SK-N-SH (cell line): ENCODE measurements around the gene GPC4. TPM values are rescaled to one million over a fixed set of nuclear protein-coding genes. Genes with fewer than 3 reads are reported as not detected.
"Not testable (repeated sequence)": the region's sequence is repeated elsewhere in the genome, so short reads cannot be mapped to it uniquely, and the experiment has no call there.

Experiments
- CTCF ChIA-PET: fragments of 300-600, 350-600 bp; formaldehyde crosslinking; extraction: SDS; loops from one replicate; lab custom pipeline; 2021; lab: Yijun Ruan, JAX
- POLR2A ChIA-PET: fragments of 350-600 bp; sonication (Branson Sonifier 250); formaldehyde crosslinking; extraction: SDS; loops from one replicate; lab custom pipeline; 2020; ENCODE audit warnings: antibody characterized with exemption, inconsistent platforms; lab: Yijun Ruan, JAX
- DNase-seq: peaks from one replicate; pipeline ENCODE4 v3.0.0; 2012
- H2AFZ ChIP-seq: fragments of 200-600 bp; sonication (generic); 2 replicates; pipeline ENCODE4 v1.8.1; 2016; ENCODE audit warnings: antibody characterized with exemption, mild to moderate bottlenecking, low read depth
- H3F3A ChIP-seq: fragments of 200-600 bp; sonication (generic); replicated peaks from 2 replicates; pipeline ENCODE3; 2016; ENCODE audit warnings: antibody characterized with exemption, mild to moderate bottlenecking; ENCODE audit not compliant: insufficient read depth
- H3K27ac ChIP-seq, 2 experiments: fragments of 200-500 bp in 1 of 2; fragments of 200-600 bp in 1 of 2; sonication (Bioruptor generic) in 1 of 2; sonication (generic), shearing (Covaris generic) in 1 of 2; 2 replicates each; pipeline versions ENCODE4 v1.5.1 to v1.6.1; 2014 to 2016; ENCODE audit warnings: low read depth in 2 of 2, inconsistent platforms in 1 of 2, low read length in 1 of 2, mild to moderate bottlenecking in 1 of 2, mixed read lengths in 1 of 2
- H3K27me3 ChIP-seq: fragments of 200-600 bp; sonication (generic), shearing (Covaris generic); 2 replicates; pipeline ENCODE4 v1.6.1; 2016; ENCODE audit warnings: mixed run types; ENCODE audit not compliant: insufficient read depth
- H3K36me3 ChIP-seq, 2 experiments: fragments of 200-500 bp in 1 of 2; fragments of 200-600 bp in 1 of 2; sonication (Bioruptor generic) in 1 of 2; sonication (generic) in 1 of 2; replicated peaks in 1 of 2; 2 replicates each; pipeline versions ENCODE3 to v1.5.1; 2014 to 2016; ENCODE audit warnings: low read length in 1 of 2, mild to moderate bottlenecking in 1 of 2; ENCODE audit not compliant: insufficient read depth in 2 of 2, control insufficient read depth in 1 of 2
- H3K4me1 ChIP-seq, 2 experiments: fragments of 200-500 bp in 1 of 2; fragments of 200-600 bp in 1 of 2; sonication (Bioruptor generic) in 1 of 2; sonication (generic), shearing (Covaris generic) in 1 of 2; 2 replicates each; pipeline versions ENCODE4 v1.5.1 to v1.6.1; 2014 to 2016; ENCODE audit warnings: low read depth in 1 of 2, low read length in 1 of 2, mixed run types in 1 of 2; ENCODE audit not compliant: insufficient read depth in 2 of 2, control insufficient read depth in 1 of 2
- H3K4me2 ChIP-seq: fragments of 200-600 bp; sonication (generic), shearing (Covaris generic); 2 replicates; pipeline ENCODE4 v1.6.1; 2017; ENCODE audit warnings: mixed run types
- H3K4me3 ChIP-seq, 2 experiments: fragments of 200-500 bp in 1 of 2; fragments of 200-600 bp in 1 of 2; sonication (Bioruptor generic) in 1 of 2; sonication (generic), shearing (Covaris generic) in 1 of 2; 2 replicates each; pipeline versions ENCODE4 v1.5.1 to v1.8.1; 2014 to 2016; ENCODE audit warnings: low read depth in 2 of 2, inconsistent platforms in 1 of 2, low read length in 1 of 2, mild to moderate bottlenecking in 1 of 2, mixed read lengths in 1 of 2, moderate library complexity in 1 of 2
- H3K79me2 ChIP-seq: fragments of 200-600 bp; sonication (generic); 2 replicates; pipeline ENCODE4 v1.8.1; 2017; ENCODE audit warnings: mild to moderate bottlenecking; ENCODE audit not compliant: insufficient read depth
- H3K9ac ChIP-seq: fragments of 200-600 bp; sonication (generic); 2 replicates; pipeline ENCODE4 v1.6.1; 2017; ENCODE audit warnings: mixed run types
- H3K9me2 ChIP-seq: fragments of 200-600 bp; sonication (generic); 2 replicates; pipeline ENCODE4 v1.6.1; 2017; ENCODE audit warnings: mixed run types
- H3K9me3 ChIP-seq: fragments of 200-600 bp; sonication (generic); 2 replicates; pipeline ENCODE4 v1.6.1; 2017; ENCODE audit warnings: mixed run types, mild to moderate bottlenecking, moderate library complexity
- H4K20me1 ChIP-seq: fragments of 200-600 bp; sonication (generic); 2 replicates; pipeline ENCODE4 v1.6.1; 2017; ENCODE audit warnings: mild to moderate bottlenecking, mixed run types; ENCODE audit not compliant: insufficient read depth
- EP300 ChIP-seq, 2 experiments: IDR thresholded peaks; 2 replicates each; pipeline versions ENCODE4 v1.4.0 to v1.6.1; 2012; ENCODE audit warnings: borderline replicate concordance in 1 of 2, low read depth in 1 of 2, low read length in 1 of 2
- GABPA ChIP-seq: IDR thresholded peaks from 2 replicates; pipeline ENCODE4 v1.4.0; 2012; ENCODE audit warnings: low read depth, mild to moderate bottlenecking
- GATA2 ChIP-seq: sonication (generic); formaldehyde crosslinking; IDR thresholded peaks from 2 replicates; pipeline ENCODE4 v1.5.0; 2020; ENCODE audit warnings: mild to moderate bottlenecking, missing genetic modification reagents
- IRF3 ChIP-seq: fragments of 150-350 bp; IDR thresholded peaks from 2 replicates; pipeline ENCODE4 v1.6.1; 2016; ENCODE audit warnings: mild to moderate bottlenecking, low read depth, low read length
- JUND ChIP-seq: IDR thresholded peaks from 2 replicates; pipeline ENCODE4 v1.4.0; 2012
- MAX ChIP-seq: IDR thresholded peaks from 2 replicates; pipeline ENCODE4 v1.4.0; 2012; ENCODE audit warnings: low read depth
- MEF2A ChIP-seq: IDR thresholded peaks from 2 replicates; pipeline ENCODE4 v1.4.0; 2012; ENCODE audit warnings: low read depth, borderline replicate concordance
- MXI1 ChIP-seq: IDR thresholded peaks from 2 replicates; pipeline ENCODE4 v1.6.1; 2012; ENCODE audit warnings: mild to moderate bottlenecking, low read depth, low read length, improper control_type of control experiment
- NFIC ChIP-seq: IDR thresholded peaks from 2 replicates; pipeline ENCODE4 v1.4.0; 2012; ENCODE audit warnings: borderline replicate concordance
- POLR2AphosphoS5 ChIP-seq: IDR thresholded peaks from 2 replicates; pipeline ENCODE4 v1.6.1; 2012; ENCODE audit warnings: low read depth, low read length
- RAD21 ChIP-seq: IDR thresholded peaks from 2 replicates; pipeline ENCODE4 v1.6.1; 2012; ENCODE audit warnings: mild to moderate bottlenecking, low read length
- RFX5 ChIP-seq: IDR thresholded peaks from 2 replicates; pipeline ENCODE4 v1.6.1; 2012; ENCODE audit warnings: mild to moderate bottlenecking, improper control_type of control experiment, low read length
- RXRA ChIP-seq: IDR thresholded peaks from 2 replicates; pipeline ENCODE4 v1.4.0; 2012; ENCODE audit warnings: low read depth, mild to moderate bottlenecking, borderline replicate concordance
- SIN3A ChIP-seq: IDR thresholded peaks from 2 replicates; pipeline ENCODE4 v1.6.1; 2012; ENCODE audit warnings: low read depth, mild to moderate bottlenecking, low read length, moderate library complexity, borderline replicate concordance
- SMC3 ChIP-seq: IDR thresholded peaks from 2 replicates; pipeline ENCODE4 v1.6.1; 2012; ENCODE audit warnings: low read depth, low read length, improper control_type of control experiment
- TAF1 ChIP-seq: IDR thresholded peaks from 2 replicates; pipeline ENCODE4 v1.6.1; 2012; ENCODE audit warnings: low read depth, mild to moderate bottlenecking, low read length, moderate library complexity, borderline replicate concordance
- TCF12 ChIP-seq: IDR thresholded peaks from 2 replicates; pipeline ENCODE4 v1.4.0; 2012
- TEAD4 ChIP-seq: IDR thresholded peaks from 2 replicates; pipeline ENCODE4 v1.4.0; 2012; ENCODE audit warnings: mild to moderate bottlenecking, borderline replicate concordance; ENCODE audit not compliant: insufficient read depth
- USF1 ChIP-seq: IDR thresholded peaks from 2 replicates; pipeline ENCODE4 v1.4.0; 2012; ENCODE audit warnings: low read depth, borderline replicate concordance
- USF2 ChIP-seq: fragments of 150-350 bp; IDR thresholded peaks from 2 replicates; pipeline ENCODE4 v1.6.1; 2017; ENCODE audit warnings: antibody characterized with exemption, low read length, low read depth, borderline replicate concordance
- WGBS: methylation state at CpG from one replicate; pipeline ENCODE4 v1.1.6; 2017; ENCODE audit warnings: low lambda C conversion rate; 5-methylcytosine and 5-hydroxymethylcytosine counted together
- polyA plus RNA-seq, 3 experiments: library from polyadenylated mRNA; depleted of rRNA; stranded (reverse); fragments of >200 nt; gene quantifications; 2 replicates each; pipeline ENCODE4 v1.2.3, GENCODE V29; 2012

The GPC4 gene
- polyA plus RNA-seq, 1 of the 3 experiments (the other 2 are of a cell fraction): 0.16 TPM

GRCh38 chrX:133285341-133285740 is 129.9 kb downstream of the GPC4 start:
- H2AFZ ChIP-seq: no peak overlapping the region
- no peak for TF ChIP-seq MAX
- no peak for TF ChIP-seq SMC3
- TF ChIP-seq SIN3A: no peak
- TF ChIP-seq RFX5: no peak
- no peak for TF ChIP-seq GATA2 (CRISPR knock-in tag)
- no peak for TF ChIP-seq MEF2A
- TF ChIP-seq NFIC: no peak
- no peak for TF ChIP-seq USF1
- no peak for TF ChIP-seq JUND
- TF ChIP-seq EP300 (IDR thresholded peaks at IDR 0.05; ENCODE audit: borderline replicate concordance in 1 of 2, low read depth in 1 of 2, low read length in 1 of 2): no peak
- no peak for TF ChIP-seq TAF1
- no peak for TF ChIP-seq GABPA
- TF ChIP-seq IRF3: no peak
- no peak for TF ChIP-seq TEAD4
- no peak for TF ChIP-seq RXRA
- TF ChIP-seq POLR2AphosphoS5: no peak
- no peak for TF ChIP-seq MXI1
- TF ChIP-seq RAD21: no peak
- no peak for TF ChIP-seq TCF12
- no peak for TF ChIP-seq USF2
- no peak overlapping the region for H3K27ac ChIP-seq
- no peaks in the 10 kb centered on the region for H3K9me3 ChIP-seq
- DNase-seq: no peak
- no peak overlapping the region for H3K4me2 ChIP-seq
- ChIA-PET CTCF (no interaction called here), POLR2A (no interaction called here)
- H3K4me3 ChIP-seq: no peak overlapping the region
- no peaks in the 10 kb centered on the region for H4K20me1 ChIP-seq
- 16% methylated on average over 5 of the region's 6 CpGs for whole genome bisulfite sequencing
- no peaks in the 10 kb centered on the region for H3K79me2 ChIP-seq
- H3F3A ChIP-seq: no peaks in the 10 kb centered on the region
- no peak overlapping the region for H3K9ac ChIP-seq
- no peaks in the 10 kb centered on the region for H3K27me3 ChIP-seq
- H3K4me1 ChIP-seq: no peaks in the 10 kb centered on the region
- H3K36me3 ChIP-seq: no peaks in the 10 kb centered on the region
- no peaks in the 10 kb centered on the region for H3K9me2 ChIP-seq

DNA sequence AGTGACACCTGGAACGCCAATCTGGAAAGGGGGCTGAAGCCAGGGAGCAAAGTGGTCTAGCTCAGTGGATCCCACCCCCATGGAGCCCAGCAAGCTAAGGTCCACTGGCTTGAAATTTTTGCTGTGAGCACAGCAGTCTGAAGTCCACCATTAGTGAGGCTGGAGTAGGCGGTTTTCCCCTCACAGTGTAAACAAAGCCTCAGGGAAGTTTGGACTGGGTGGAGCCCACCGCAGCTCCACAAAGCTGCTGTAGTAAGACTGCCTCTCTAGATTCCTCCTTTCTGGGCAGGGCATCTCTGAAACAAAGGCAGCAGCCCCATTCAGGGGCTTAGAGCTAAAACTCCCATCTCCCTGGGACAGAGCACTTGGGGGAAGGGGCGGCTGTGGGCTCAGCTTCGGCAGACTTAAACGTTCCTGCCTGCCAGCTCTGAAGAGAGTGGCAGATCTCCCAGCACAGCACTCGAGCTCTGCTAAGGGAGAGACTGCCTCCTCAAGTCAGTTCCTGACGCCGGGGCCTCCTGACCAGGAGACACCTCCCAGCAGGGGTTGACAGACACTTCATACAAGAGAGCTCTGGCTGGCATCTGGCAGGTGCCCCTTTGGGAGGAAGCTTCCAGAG is 136.1 kb downstream of the GPC4 start:
- H3K36me3 ChIP-seq, H3F3A ChIP-seq, H3K27me3 ChIP-seq, H3K9me2 ChIP-seq, H2AFZ ChIP-seq, CTCF ChIA-PET, H4K20me1 ChIP-seq, H3K27ac ChIP-seq, H3K9ac ChIP-seq, H3K4me3 ChIP-seq, H3K4me2 ChIP-seq, H3K79me2 ChIP-seq, DNase-seq, H3K9me3 ChIP-seq, POLR2A ChIA-PET, H3K4me1 ChIP-seq: not testable (repeated sequence)
- WGBS: 8% methylated on average over 5 of the region's 9 CpGs
